Omental fat pad (tissue), 4 donors: ENCODE measurements around the gene PFDN2. TPM values are rescaled to one million over a fixed set of nuclear protein-coding genes. Genes with fewer than 3 reads are reported as not detected.
"Not testable (repeated sequence)": the region's sequence is repeated elsewhere in the genome, so short reads cannot be mapped to it uniquely, and the experiment has no call there.

Experiments
- ATAC-seq: fragments of 150-250 bp; one replicate; pipeline ENCODE4 v1.9.1; 2016; ENCODE audit warnings: mild to moderate bottlenecking, moderate library complexity; ENCODE audit not compliant: low FRiP score
- DNase-seq: peaks from one replicate; pipeline ENCODE4 v3.0.0-alpha.2; 2019; ENCODE audit warnings: low spot score
- total RNA-seq, 4 donors: library from RNA; depleted of rRNA; stranded (reverse); fragments of >200 nt; gene quantifications; one replicate each; pipeline ENCODE4 v1.1.0, GENCODE V29; 2016
- TF ChIP-seq, protein P1 (sequence below), 3 donors: fragments of 450-650 bp; IDR thresholded peaks; one replicate each; pipeline ENCODE4 v1.5.1; 2016 to 2017; ENCODE audit warnings: antibody characterized with exemption in 3 of 3, mild to moderate bottlenecking in 3 of 3, moderate library complexity in 2 of 3

Gene PFDN2
- total RNA-seq, 4 donors from 2014 or later = 30.6 to 90.1 (median 50.0) TPM

- ATAC-seq (peak; percentile 60), DNase-seq (no peak)
- TF ChIP-seq, protein P1, sequence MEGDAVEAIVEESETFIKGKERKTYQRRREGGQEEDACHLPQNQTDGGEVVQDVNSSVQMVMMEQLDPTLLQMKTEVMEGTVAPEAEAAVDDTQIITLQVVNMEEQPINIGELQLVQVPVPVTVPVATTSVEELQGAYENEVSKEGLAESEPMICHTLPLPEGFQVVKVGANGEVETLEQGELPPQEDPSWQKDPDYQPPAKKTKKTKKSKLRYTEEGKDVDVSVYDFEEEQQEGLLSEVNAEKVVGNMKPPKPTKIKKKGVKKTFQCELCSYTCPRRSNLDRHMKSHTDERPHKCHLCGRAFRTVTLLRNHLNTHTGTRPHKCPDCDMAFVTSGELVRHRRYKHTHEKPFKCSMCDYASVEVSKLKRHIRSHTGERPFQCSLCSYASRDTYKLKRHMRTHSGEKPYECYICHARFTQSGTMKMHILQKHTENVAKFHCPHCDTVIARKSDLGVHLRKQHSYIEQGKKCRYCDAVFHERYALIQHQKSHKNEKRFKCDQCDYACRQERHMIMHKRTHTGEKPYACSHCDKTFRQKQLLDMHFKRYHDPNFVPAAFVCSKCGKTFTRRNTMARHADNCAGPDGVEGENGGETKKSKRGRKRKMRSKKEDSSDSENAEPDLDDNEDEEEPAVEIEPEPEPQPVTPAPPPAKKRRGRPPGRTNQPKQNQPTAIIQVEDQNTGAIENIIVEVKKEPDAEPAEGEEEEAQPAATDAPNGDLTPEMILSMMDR (IDR thresholded peaks at IDR 0.05) = peak in 1 of 3 donors; percentile 29
Observed at GRCh38 chr1:161119092-161119903, 1.5 kb upstream of the PFDN2 start.

DNA sequence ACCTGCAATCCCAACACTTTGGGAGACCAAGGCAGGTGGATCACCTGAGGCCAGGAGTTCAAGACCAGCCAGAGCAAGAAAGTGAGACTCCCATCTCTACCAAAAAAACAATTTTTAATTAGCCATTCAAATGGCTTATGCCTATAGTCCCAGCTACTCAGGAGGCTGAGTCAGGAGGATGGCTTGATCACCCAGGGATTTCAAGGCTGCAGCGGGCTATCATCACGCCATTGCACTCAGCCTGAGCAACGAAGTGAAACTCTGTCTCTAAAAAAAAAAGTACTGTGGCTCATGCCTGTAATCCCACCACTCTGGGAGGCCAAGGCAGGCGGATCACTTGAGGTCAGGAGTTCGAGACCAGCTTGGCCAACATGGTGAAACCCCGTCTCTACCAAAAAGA lies 1.9 kb downstream of the PFDN2 start:
- DNase-seq, ATAC-seq: not testable (repeated sequence)

GRCh38 chr1:161115132-161115711 lies 2.6 kb downstream of the PFDN2 start:
- TF ChIP-seq, protein P1 (IDR thresholded peaks at IDR 0.05) = no peak
- no peak for ATAC-seq
- no peak for DNase-seq

DNA sequence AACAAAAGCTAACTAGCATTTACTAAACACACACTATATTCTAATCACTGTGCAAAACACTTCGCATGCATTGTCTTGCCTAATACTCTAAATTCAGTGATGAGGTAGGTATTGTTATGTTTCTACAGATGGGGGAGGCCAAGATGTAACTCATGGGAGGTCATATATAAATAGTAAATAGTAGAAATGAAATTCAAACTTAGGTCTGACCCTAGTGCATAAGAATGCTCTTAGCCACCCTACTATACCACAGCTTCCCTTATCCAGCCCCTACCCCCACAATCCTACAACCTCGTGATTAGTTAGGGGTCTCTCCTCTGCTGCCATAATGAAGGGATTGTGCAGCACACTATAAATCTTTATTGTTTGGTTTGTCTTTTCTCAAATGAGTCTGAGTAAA lies 3.3 kb downstream of the PFDN2 start:
- TF ChIP-seq, protein P1 (IDR thresholded peaks at IDR 0.05) = no peak
- DNase-seq (no peak), ATAC-seq (no peak)

DNA sequence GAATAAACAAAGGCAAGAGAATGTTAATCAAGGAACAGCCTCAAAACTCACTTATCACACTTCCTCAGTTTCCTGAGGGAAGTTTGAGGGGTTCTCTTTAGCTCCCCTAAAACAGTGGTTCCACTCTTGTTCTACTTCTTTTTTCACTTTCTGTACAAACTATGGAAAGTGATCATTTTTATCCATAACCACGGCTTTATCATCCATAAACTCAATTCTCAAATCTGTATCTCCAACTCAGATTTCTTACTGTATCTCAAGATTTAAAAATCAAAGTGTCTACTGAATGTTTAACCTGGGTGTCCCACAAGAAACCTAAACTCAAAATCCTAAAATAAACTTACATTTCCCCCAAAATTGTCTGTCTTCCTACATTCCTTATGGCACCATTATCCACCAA lies 3.9 kb downstream of the PFDN2 start:
- TF ChIP-seq, protein P1 (IDR thresholded peaks at IDR 0.05) = no peak
- DNase-seq (no peak), ATAC-seq (no peak)

GRCh38 chr1:161111527-161111926 lies 6.3 kb downstream of the PFDN2 start:
- DNase-seq (no peak), ATAC-seq (no peak)
- TF ChIP-seq, protein P1 (IDR thresholded peaks at IDR 0.05) = no peak

- TF ChIP-seq, protein P1 (IDR thresholded peaks at IDR 0.05) = no peak
- ATAC-seq (no peak), DNase-seq (no peak)
Observed at GRCh38 chr1:161111117-161111516, 6.7 kb downstream of the PFDN2 start.
